Measurements from ENCODE around the gene SIGLEC15. TPM values are rescaled to one million over a fixed set of nuclear protein-coding genes. Genes with fewer than 3 reads are reported as not detected.
A peak's percentile ranks its signal among the peaks of the same experiment; 100 is the strongest.

The SIGLEC15 gene
- total RNA-seq, 8 experiments from 2014 or later = 0.15 to 0.57 (median 0.23) TPM

GRCh38 chr18:45854036-45854586, 28.6 kb downstream of the SIGLEC15 start:
- Histone ChIP-seq H3K4me1 (replicated peaks in 1 of 2) (no peaks in the 10 kb centered on the region), H3K4me3 (no peak overlapping the region), H3K27ac (no peak overlapping the region)
- no peak for ATAC-seq (replicated peaks in 6 of 8)
- in situ Hi-C loops (cut with MboI; ENCODE audit: low pct_unique_long_range_greater_than_20kb in 2 of 9, low sequenced_read_pairs in 9 of 9, unreplicated experiment in 9 of 9) = loop anchor here in 1 of 9 experiments (25.0 kb wide), 1 partner anchor 142 kb away; the partner anchor contains the start of gene SLC14A1
- 63 to 100% (median 93%) methylated on average over 1 of the region's 2 CpGs; no CpG with 5 or more reads in 4 of the 10 experiments for WGBS, 10 experiments

- H3K27ac ChIP-seq = no peak overlapping the region
- in situ Hi-C loops (cut with MboI; ENCODE audit: low pct_unique_long_range_greater_than_20kb in 2 of 9, low sequenced_read_pairs in 9 of 9, unreplicated experiment in 9 of 9) = loop anchor here in 1 of 9 experiments (25.0 kb wide), 1 partner anchor 144 kb away; the partner anchor contains the start of gene SLC14A1
- 89 to 98% (median 95%) methylated on average over 3 to 4 of the region's 4 CpGs; no CpG with 5 or more reads in 2 of the 10 experiments for WGBS, 10 experiments
- ATAC-seq (replicated peaks in 6 of 8) = no peak
- no peak overlapping the region for H3K4me3 ChIP-seq
- no peaks in the 10 kb centered on the region for H3K4me1 ChIP-seq (replicated peaks in 1 of 2)
These were observed 31.1 kb downstream of the SIGLEC15 start for GRCh38 chr18:45856531-45856930.

- H3K4me3 ChIP-seq = no peak overlapping the region
- in situ Hi-C loops (cut with MboI; ENCODE audit: low pct_unique_long_range_greater_than_20kb in 2 of 9, low sequenced_read_pairs in 9 of 9, unreplicated experiment in 9 of 9) = loop anchor here in 1 of 9 experiments (25.0 kb wide), 1 partner anchor 147 kb away; the partner anchor contains the start of gene SLC14A1
- H3K27ac ChIP-seq = no peak overlapping the region
- WGBS, 10 experiments = 92 to 100% (median 100%) methylated on average over 1 to 3 of the region's 3 CpGs; no CpG with 5 or more reads in 2 of the 10 experiments
- H3K4me1 ChIP-seq (replicated peaks in 1 of 2) = no peaks in the 10 kb centered on the region
- ATAC-seq (replicated peaks in 6 of 8) = no peak
These were observed 33.9 kb downstream of the SIGLEC15 start for GRCh38 chr18:45859334-45859733.

GRCh38 chr18:45860492-45860891, 35.0 kb downstream of the SIGLEC15 start:
- WGBS, 10 experiments = 86 to 100% (median 93%) methylated on average over 1 to 4 of the region's 4 CpGs; no CpG with 5 or more reads in 1 of the 10 experiments
- Histone ChIP-seq H3K4me3 (no peak overlapping the region), H3K4me1 (replicated peaks in 1 of 2) (no peaks in the 10 kb centered on the region), H3K27ac (no peak overlapping the region)
- ATAC-seq (replicated peaks in 6 of 8) = no peak
- in situ Hi-C loops (cut with MboI; ENCODE audit: low pct_unique_long_range_greater_than_20kb in 2 of 9, low sequenced_read_pairs in 9 of 9, unreplicated experiment in 9 of 9) = loop anchor here in 1 of 9 experiments (25.0 kb wide), 1 partner anchor 148 kb away; the partner anchor contains the start of gene SLC14A1

DNA sequence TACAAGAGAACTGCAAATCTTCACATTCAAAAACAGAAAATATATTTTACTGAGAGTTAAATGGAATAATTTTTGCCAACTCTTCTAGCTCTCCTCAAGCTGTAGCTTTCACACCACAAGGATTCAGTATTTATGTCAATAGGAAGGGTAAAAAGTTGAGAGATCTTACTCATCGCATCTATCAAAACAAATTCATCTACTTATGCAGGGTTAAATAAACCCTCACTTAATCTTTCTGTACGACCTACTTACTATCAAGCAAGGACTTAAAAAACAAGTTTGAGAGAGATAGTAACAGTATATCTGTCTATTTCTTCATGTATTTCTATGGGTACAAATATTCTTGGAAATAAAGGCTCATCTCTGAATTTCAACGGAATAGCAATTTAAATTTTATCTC, 35.5 kb downstream of the SIGLEC15 start:
- ATAC-seq (replicated peaks in 6 of 8) = no peak
- Histone ChIP-seq H3K27ac (no peak overlapping the region), H3K4me1 (replicated peaks in 1 of 2) (no peaks in the 10 kb centered on the region), H3K4me3 (no peak overlapping the region)
- in situ Hi-C loops (cut with MboI; ENCODE audit: low pct_unique_long_range_greater_than_20kb in 2 of 9, low sequenced_read_pairs in 9 of 9, unreplicated experiment in 9 of 9) = loop anchor here in 1 of 9 experiments (25.0 kb wide), 1 partner anchor 149 kb away; the partner anchor contains the start of gene SLC14A1
- 71 to 97% (median 88%) methylated on average over 1 to 3 of the region's 3 CpGs for WGBS, 10 experiments

DNA sequence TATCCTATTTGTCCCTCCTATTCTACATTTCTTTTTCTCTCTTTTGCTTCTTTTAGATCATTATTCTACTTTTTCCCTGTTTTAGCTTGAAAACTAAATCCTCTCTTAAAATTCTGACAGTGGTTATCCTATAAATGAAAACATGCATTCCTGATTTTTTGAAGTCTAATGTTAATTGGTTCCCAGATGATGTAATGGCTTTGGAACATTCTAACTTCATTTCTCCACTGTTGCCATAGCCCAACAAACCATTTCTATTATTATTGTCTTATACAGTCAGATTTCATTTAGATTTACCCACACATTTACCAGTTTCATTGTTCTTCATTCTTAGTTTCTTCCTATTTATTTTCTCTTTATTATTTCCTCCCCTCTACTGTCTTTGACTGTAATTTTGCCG, 36.5 kb downstream of the SIGLEC15 start:
- in situ Hi-C loops (cut with MboI; ENCODE audit: low pct_unique_long_range_greater_than_20kb in 2 of 9, low sequenced_read_pairs in 9 of 9, unreplicated experiment in 9 of 9) = loop anchor here in 1 of 9 experiments (25.0 kb wide), 1 partner anchor 150 kb away; the partner anchor contains the start of gene SLC14A1
- Histone ChIP-seq H3K4me1 (replicated peaks in 1 of 2) (no peaks in the 10 kb centered on the region), H3K27ac (no peak overlapping the region), H3K4me3 (no peak overlapping the region)
- WGBS, 10 experiments = 84 to 100% (median 100%) methylated on average over 1 of the region's 1 CpG; no CpG with 5 or more reads in 2 of the 10 experiments
- no peak for ATAC-seq (replicated peaks in 6 of 8)

DNA sequence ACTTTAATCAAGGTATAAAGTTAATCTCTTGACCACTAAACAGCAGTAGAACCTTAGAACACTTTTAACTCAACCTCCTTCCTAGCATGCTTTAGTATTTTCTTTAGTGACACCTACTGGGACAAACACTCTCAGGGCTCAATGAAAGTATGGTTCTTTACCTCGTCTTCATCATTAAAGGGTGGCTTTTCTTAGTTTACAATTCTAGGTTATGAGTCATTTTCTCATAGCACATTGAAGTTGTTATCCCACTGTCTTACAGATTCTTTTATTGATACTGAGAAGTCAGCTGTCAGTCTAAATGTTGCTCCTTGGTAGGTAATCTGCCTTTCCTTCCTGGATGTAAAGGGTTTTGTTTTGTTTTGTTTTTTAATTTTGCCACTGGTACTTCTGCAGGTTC, 38.0 kb downstream of the SIGLEC15 start:
- Histone ChIP-seq H3K27ac (no peak overlapping the region), H3K4me1 (replicated peaks in 1 of 2) (no peaks in the 10 kb centered on the region), H3K4me3 (no peak overlapping the region)
- 23 to 100% (median 86%) methylated on average over 1 of the region's 1 CpG; no CpG with 5 or more reads in 4 of the 10 experiments for WGBS, 10 experiments
- in situ Hi-C loops (cut with MboI; ENCODE audit: low pct_unique_long_range_greater_than_20kb in 2 of 9, low sequenced_read_pairs in 9 of 9, unreplicated experiment in 9 of 9) = loop anchor here in 1 of 9 experiments (25.0 kb wide), 1 partner anchor 151 kb away; the partner anchor contains the start of gene SLC14A1
- no peak for ATAC-seq (replicated peaks in 6 of 8)

DNA sequence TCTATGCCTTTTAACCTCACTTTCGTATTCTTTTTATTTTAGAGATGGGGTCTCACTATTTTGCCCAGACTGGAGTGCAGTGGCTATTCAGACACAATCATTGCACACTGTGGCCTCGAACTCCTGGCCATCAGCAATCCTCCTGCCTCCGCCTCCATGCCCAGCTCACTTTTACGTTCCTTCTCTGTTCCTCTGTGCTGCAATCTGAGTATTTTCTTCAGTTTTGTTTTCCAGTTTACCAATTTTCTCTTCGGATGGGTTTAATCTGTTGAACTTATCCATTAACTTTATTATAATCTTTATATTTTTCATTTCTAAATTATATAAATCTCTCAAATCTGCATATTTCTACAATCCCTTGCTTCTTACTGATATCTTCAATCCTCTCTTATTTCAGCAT, 38.6 kb downstream of the SIGLEC15 start:
- in situ Hi-C loops (cut with MboI; ENCODE audit: low pct_unique_long_range_greater_than_20kb in 2 of 9, low sequenced_read_pairs in 9 of 9, unreplicated experiment in 9 of 9) = loop anchor here in 1 of 9 experiments (25.0 kb wide), 1 partner anchor 152 kb away; the partner anchor contains the start of gene SLC14A1
- no peak for ATAC-seq (replicated peaks in 6 of 8)
- 90 to 100% (median 97%) methylated on average over 1 to 5 of the region's 5 CpGs for WGBS, 10 experiments

GRCh38 chr18:45865466-45865865, 40.0 kb downstream of the SIGLEC15 start:
- ATAC-seq (replicated peaks in 6 of 8) = no peak
- Histone ChIP-seq H3K27ac (no peak overlapping the region), H3K4me3 (no peak overlapping the region), H3K4me1 (replicated peaks in 1 of 2) (no peaks in the 10 kb centered on the region)
- WGBS, 10 experiments = 40 to 100% (median 98%) methylated on average over 1 to 5 of the region's 5 CpGs; no CpG with 5 or more reads in 2 of the 10 experiments
- in situ Hi-C loops (cut with MboI; ENCODE audit: low pct_unique_long_range_greater_than_20kb in 2 of 9, low sequenced_read_pairs in 9 of 9, unreplicated experiment in 9 of 9) = loop anchor here in 1 of 9 experiments (25.0 kb wide), 1 partner anchor 153 kb away; the partner anchor contains the start of gene SLC14A1

More for the DNA sequence above, 38.6 kb downstream of the SIGLEC15 start:
- no peak overlapping the region for H3K27ac ChIP-seq
- H3K4me1 ChIP-seq (replicated peaks in 1 of 2) = no peaks in the 10 kb centered on the region
- H3K4me3 ChIP-seq = no peak overlapping the region

- in situ Hi-C loops (cut with MboI; ENCODE audit: low pct_unique_long_range_greater_than_20kb in 2 of 9, low sequenced_read_pairs in 9 of 9, unreplicated experiment in 9 of 9) = loop anchor here in 1 of 9 experiments (25.0 kb wide), 1 partner anchor 158 kb away; the partner anchor contains the start of gene SLC14A1
- Histone ChIP-seq H3K4me3 (no peak overlapping the region), H3K27ac (no peak overlapping the region), H3K4me1 (replicated peaks in 1 of 2) (no peaks in the 10 kb centered on the region)
- ATAC-seq (replicated peaks in 6 of 8) = no peak
- WGBS, 10 experiments = 92 to 100% (median 96%) methylated on average over 1 to 7 of the region's 7 CpGs; no CpG with 5 or more reads in 2 of the 10 experiments
These were observed 44.9 kb downstream of the SIGLEC15 start for GRCh38 chr18:45870419-45870818.

DNA sequence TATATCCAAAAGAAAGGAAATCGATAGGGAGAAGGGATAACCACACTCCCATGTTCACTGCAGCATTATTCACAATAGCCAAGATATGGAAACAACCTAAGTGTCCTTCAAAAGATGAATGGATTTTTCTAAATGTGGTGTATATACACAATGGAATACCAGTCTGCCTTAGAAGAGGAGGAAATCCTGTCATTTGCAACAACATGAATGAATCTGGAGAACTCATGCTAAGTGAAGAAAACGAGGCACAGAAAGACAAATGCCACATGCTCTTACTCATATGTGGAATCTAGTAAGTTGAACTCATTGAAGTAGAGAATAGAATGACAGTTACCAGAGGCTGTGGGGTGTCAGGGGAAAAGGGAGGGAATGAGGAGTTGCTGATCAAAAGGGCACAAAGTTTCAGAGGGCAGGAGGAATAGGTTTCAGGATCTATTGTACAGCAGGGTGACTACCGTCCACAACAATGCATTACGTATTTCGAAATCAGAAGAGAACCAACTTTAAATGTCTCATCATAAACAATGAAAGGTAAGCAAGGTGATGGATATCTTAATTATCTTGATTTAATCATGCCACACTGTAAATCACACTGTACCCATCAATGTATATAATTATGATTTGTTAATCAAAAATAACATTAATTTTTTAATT, 46.1 kb downstream of the SIGLEC15 start:
- Histone ChIP-seq H3K4me1 (replicated peaks in 1 of 2) (no peaks in the 10 kb centered on the region), H3K4me3 (no peak overlapping the region), H3K27ac (no peak overlapping the region)
- WGBS, 10 experiments = 58 to 100% (median 87%) methylated on average over 2 to 5 of the region's 5 CpGs
- in situ Hi-C loops (cut with MboI; ENCODE audit: low pct_unique_long_range_greater_than_20kb in 2 of 9, low sequenced_read_pairs in 9 of 9, unreplicated experiment in 9 of 9) = loop anchor here in 1 of 9 experiments (25.0 kb wide), 1 partner anchor 159 kb away; the partner anchor contains the start of gene SLC14A1
- no peak for ATAC-seq (replicated peaks in 6 of 8)

DNA sequence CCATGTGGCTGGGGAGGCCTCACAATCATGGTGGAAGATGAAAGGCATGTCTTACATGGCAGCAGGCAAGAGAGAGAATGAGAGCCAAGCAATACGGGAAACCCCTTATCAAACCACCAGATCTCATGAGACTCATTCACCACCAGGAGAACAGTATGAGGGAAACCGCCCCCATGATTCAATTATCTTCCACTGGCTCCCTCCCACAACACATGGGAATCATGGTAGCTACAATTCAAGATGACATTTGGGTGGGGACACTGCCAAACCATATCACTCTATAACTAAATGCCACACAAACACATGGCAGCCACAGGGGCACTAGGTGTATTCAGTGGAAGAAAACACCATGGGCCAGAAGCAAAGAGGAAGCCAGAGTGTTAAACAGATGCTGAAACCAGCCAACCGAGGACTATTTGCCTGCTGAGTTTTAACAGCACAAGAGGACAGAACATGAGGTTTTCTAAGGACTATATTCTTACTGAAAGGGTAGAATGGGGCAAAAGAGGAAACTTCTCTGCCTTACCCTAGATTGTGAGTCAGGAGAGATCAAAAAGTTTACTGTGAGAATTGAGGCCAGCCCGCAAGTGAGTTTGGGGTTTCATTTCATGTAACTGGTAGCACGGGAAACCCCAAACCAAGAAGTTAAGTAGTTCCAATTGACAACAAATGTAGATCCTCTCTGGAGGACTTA, 49.2 kb downstream of the SIGLEC15 start:
- in situ Hi-C loops (cut with MboI; ENCODE audit: low pct_unique_long_range_greater_than_20kb in 2 of 9, low sequenced_read_pairs in 9 of 9, unreplicated experiment in 9 of 9) = loop anchor here in 1 of 9 experiments (25.0 kb wide), 1 partner anchor 162 kb away; the partner anchor contains the start of gene SLC14A1
- Histone ChIP-seq H3K4me3 (no peak overlapping the region), H3K4me1 (replicated peaks in 1 of 2) (no peaks in the 10 kb centered on the region), H3K27ac (no peak overlapping the region)
- WGBS, 10 experiments = 50 to 97% (median 83%) methylated on average over 1 to 5 of the region's 5 CpGs
- peak in 1 of 8 experiments; percentile 67 for ATAC-seq (replicated peaks in 6 of 8)

All from motor neuron (in vitro differentiated cells).